Measurements from ENCODE around the gene EXOC2.

Gene EXOC2

GRCh38 chr6:474453-475185 is 218.3 kb downstream of the EXOC2 start:
- peak in 2 of 3 experiments; percentile 59 to 61 for DNase-seq (ENCODE audit: low read depth in 2 of 3, low spot score in 2 of 3)

- no peak for DNase-seq (ENCODE audit: low read depth in 2 of 3, low spot score in 2 of 3)
Measured at GRCh38 chr6:473768-474452, 219.0 kb downstream of the EXOC2 start.

GRCh38 chr6:473356-473755 is 219.6 kb downstream of the EXOC2 start:
- DNase-seq (ENCODE audit: low read depth in 2 of 3, low spot score in 2 of 3), result no peak

GRCh38 chr6:470901-471448 is 222.0 kb downstream of the EXOC2 start:
- DNase-seq (ENCODE audit: low read depth in 2 of 3, low spot score in 2 of 3), result no peak

GRCh38 chr6:470051-470900 is 222.7 kb downstream of the EXOC2 start:
- no peak for DNase-seq (ENCODE audit: low read depth in 2 of 3, low spot score in 2 of 3)

- DNase-seq (ENCODE audit: low read depth in 2 of 3, low spot score in 2 of 3), result no peak
Measured at GRCh38 chr6:467671-468082, 225.3 kb downstream of the EXOC2 start.

- no peak for DNase-seq (ENCODE audit: low read depth in 2 of 3, low spot score in 2 of 3)
Measured at GRCh38 chr6:467111-467510, 225.8 kb downstream of the EXOC2 start.

GRCh38 chr6:466564-466963 is 226.4 kb downstream of the EXOC2 start:
- DNase-seq (ENCODE audit: low read depth in 2 of 3, low spot score in 2 of 3), result no peak

- DNase-seq (ENCODE audit: low read depth in 2 of 3, low spot score in 2 of 3), result no peak
Measured at GRCh38 chr6:465531-466348, 227.2 kb downstream of the EXOC2 start.

GRCh38 chr6:456887-457286 is 236.1 kb downstream of the EXOC2 start:
- no peak for DNase-seq (ENCODE audit: low read depth in 2 of 3, low spot score in 2 of 3)

GRCh38 chr6:456358-456867 is 236.5 kb downstream of the EXOC2 start:
- peak in 1 of 3 experiments; percentile 0 for DNase-seq (ENCODE audit: low read depth in 2 of 3, low spot score in 2 of 3)

GRCh38 chr6:455835-456234 is 237.1 kb downstream of the EXOC2 start:
- no peak for DNase-seq (ENCODE audit: low read depth in 2 of 3, low spot score in 2 of 3)

GRCh38 chr6:455006-455585 is 237.8 kb downstream of the EXOC2 start:
- DNase-seq (ENCODE audit: low read depth in 2 of 3, low spot score in 2 of 3), result peak in 1 of 3 experiments; percentile 4

GRCh38 chr6:454148-454991 is 238.6 kb downstream of the EXOC2 start:
- no peak for DNase-seq (ENCODE audit: low read depth in 2 of 3, low spot score in 2 of 3)

- no peak for DNase-seq (ENCODE audit: low read depth in 2 of 3, low spot score in 2 of 3)
Measured at GRCh38 chr6:453152-453551, 239.8 kb downstream of the EXOC2 start.

GRCh38 chr6:452301-453067 is 240.5 kb downstream of the EXOC2 start:
- no peak for DNase-seq (ENCODE audit: low read depth in 2 of 3, low spot score in 2 of 3)

GRCh38 chr6:451847-452246 is 241.1 kb downstream of the EXOC2 start:
- no peak for DNase-seq (ENCODE audit: low read depth in 2 of 3, low spot score in 2 of 3)

- DNase-seq (ENCODE audit: low read depth in 2 of 3, low spot score in 2 of 3), result no peak
Measured at GRCh38 chr6:451336-451735, 241.6 kb downstream of the EXOC2 start.
